ACC112 (cell line): ENCODE data around the gene UGT1A6.

Source experiments
- H2AFZ ChIP-seq: fragments of 200-600 bp; sonication (generic); one replicate; pipeline ENCODE4 v1.6.0; 2017; ENCODE audit warnings: antibody characterized with exemption, low read length; ENCODE audit not compliant: unreplicated experiment
- H3K27ac ChIP-seq: fragments of 200-600 bp; sonication (generic); 2 replicates; pipeline ENCODE4 v1.5.1; 2014; ENCODE audit warnings: low read depth, mild to moderate bottlenecking, antibody characterized with exemption, low read length, moderate library complexity
- H3K27me3 ChIP-seq: fragments of 200-600 bp; sonication (generic); 2 replicates; pipeline ENCODE4 v1.6.1; 2014; ENCODE audit warnings: mild to moderate bottlenecking, antibody characterized with exemption, low read length, moderate library complexity, mixed read lengths; ENCODE audit not compliant: insufficient read depth
- H3K36me3 ChIP-seq: fragments of 200-600 bp; sonication (generic); 2 replicates; pipeline ENCODE4 v1.6.1; 2016; ENCODE audit warnings: mild to moderate bottlenecking, antibody characterized with exemption, low read length, moderate library complexity, mixed read lengths; ENCODE audit not compliant: insufficient read depth
- H3K4me1 ChIP-seq: fragments of 200-600 bp; sonication (generic); one replicate; pipeline ENCODE4 v1.6.1; 2016; ENCODE audit warnings: low read length, mixed read lengths; ENCODE audit not compliant: insufficient read depth, unreplicated experiment, control insufficient read depth
- H3K4me3 ChIP-seq: fragments of 200-600 bp; sonication (generic); 2 replicates; pipeline ENCODE4 v1.5.1; 2014; ENCODE audit warnings: mild to moderate bottlenecking, low read depth, low read length
- H3K79me2 ChIP-seq: fragments of 200-600 bp; sonication (generic); one replicate; pipeline ENCODE4 v1.6.0; 2016; ENCODE audit warnings: low read length; ENCODE audit not compliant: control insufficient read depth, unreplicated experiment, insufficient read depth

UGT1A6 gene

DNA sequence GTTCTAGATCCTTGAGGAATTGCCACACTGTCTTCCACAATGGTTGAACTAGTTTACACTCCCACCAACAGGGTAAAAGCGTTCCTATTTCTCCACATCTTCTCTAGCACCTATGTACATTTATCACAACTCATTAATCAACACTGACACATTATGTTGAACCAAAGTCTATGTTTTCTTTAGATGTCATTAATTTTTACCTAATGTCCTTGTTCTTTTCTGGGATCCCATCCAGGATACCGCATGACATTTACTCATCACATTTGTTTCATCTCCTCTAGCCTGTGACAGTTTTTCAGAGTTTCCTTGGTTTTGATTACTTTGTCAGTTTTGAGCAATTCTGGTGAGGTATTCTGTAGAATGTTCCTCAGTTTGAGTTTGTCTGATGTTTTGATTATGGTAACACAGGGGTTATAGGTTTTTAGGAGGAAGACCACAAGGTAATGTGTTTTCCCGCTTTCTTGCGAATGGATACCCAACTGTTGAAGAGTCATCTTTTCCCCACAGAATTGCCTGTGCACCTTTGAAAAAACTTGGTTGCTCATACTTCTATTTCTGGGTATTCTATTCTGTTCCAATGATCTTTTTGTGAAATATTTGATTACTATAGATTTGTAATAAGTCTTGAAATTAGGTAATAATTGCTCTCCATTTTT is 24.0 kb upstream of the UGT1A6 start:
- H3K4me1 ChIP-seq: no peaks in the 10 kb centered on the region
- no peak overlapping the region for H3K27ac ChIP-seq
- no peak overlapping the region for H3K4me3 ChIP-seq
- no peak overlapping the region for H2AFZ ChIP-seq
- H3K36me3 ChIP-seq: no peaks in the 10 kb centered on the region
- no peaks in the 10 kb centered on the region for H3K79me2 ChIP-seq
- H3K27me3 ChIP-seq: peaks cover 46% of the 10 kb centered on the region

DNA sequence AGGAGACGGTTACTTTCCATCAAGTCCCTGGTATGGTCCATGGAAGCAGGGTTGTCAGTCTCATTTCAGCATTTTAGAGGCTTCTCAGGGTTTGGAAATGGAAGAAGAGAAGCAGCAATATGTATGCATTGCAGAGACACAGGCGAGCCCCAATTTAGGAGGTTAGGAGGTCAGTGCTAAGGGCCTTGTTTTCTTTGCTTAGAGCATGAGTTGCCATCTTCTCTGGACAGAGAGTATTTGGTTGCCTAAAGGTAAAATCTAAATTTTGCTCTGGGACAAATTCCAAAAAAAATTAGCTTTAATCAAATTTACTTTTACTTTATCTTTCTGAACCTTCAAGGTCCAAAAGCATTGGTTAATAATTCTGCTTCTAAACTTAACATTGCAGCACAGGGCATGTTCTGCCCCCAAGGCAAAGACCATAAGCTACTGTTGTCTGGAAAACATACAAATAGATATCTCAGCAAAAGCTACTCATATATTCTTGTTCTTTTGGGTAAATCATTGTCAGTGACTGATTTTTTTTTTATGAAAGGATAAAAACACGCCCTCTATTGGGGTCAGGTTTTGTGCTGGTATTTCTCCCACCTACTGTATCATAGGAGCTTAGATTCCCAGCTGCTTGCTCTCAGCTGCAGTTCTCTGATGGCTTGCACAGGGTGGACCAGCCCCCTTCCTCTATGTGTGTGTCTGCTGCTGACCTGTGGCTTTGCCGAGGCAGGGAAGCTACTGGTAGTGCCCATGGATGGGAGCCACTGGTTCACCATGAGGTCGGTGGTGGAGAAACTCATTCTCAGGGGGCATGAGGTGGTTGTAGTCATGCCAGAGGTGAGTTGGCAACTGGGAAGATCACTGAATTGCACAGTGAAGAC is 21.2 kb upstream of the UGT1A6 start, which contains the start of gene UGT1A9:
UGT1A9 (plus strand) TSS at position 609 of the 872 bp plus-strand sequence; CDS start at position 646, 37 bp downstream.
- Histone ChIP-seq H3K27ac (no peak within 1 kb of the TSS), H3K4me1 (no peaks in the 10 kb centered on the region), H3K79me2 (no peaks in the 10 kb centered on the region), H2AFZ (no peak within 1 kb of the TSS), H3K36me3 (no peaks in the 10 kb centered on the region), H3K27me3 (peaks cover 41% of the 10 kb centered on the region), H3K4me3 (no peak within 1 kb of the TSS)

DNA sequence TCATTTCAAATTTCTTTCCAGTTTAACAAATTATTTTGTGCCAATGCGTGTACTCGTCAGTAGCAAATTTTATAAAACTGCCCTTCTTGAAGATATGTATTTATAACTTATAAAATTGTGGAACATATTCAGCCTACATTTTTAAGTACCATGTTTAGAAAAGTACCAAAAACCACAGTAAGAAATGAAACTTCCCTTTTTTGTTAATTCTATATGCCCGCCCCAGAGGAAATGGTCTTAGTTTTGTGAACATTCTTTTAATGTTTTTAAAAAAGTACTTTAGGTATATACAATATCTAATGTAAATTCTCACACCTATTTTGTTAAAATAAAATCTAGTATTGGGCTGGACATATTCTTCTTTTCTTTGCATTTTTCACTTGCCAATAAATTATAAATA is 19.8 kb upstream of the UGT1A6 start:
- no peak overlapping the region for H3K27ac ChIP-seq
- H3K27me3 ChIP-seq: peaks cover 45% of the 10 kb centered on the region
- no peak overlapping the region for H2AFZ ChIP-seq
- H3K79me2 ChIP-seq: no peaks in the 10 kb centered on the region
- H3K4me3 ChIP-seq: no peak overlapping the region
- no peaks in the 10 kb centered on the region for H3K36me3 ChIP-seq
- no peaks in the 10 kb centered on the region for H3K4me1 ChIP-seq

DNA sequence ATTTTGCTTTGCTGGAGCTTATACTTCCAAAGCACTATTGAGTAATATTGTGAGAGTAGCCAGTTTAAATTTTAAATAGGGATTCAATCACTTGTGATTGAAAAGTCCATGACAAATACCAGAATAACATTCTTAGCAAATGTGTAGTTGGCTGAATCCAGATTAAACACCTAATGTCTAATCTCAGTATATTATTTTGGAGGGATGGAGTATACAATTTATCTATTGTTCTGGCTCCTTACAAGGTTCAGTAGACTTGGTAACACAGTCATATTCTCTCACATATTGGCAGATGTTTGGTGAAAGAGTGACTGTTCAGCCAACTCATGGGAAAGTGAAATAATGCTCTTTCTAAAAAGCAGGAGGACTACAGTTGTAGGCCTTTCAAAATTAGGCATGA is 18.8 kb upstream of the UGT1A6 start:
- Histone ChIP-seq H3K4me3 (no peak overlapping the region), H3K27ac (no peak overlapping the region), H3K36me3 (no peaks in the 10 kb centered on the region), H3K79me2 (no peaks in the 10 kb centered on the region), H2AFZ (no peak overlapping the region), H3K4me1 (no peaks in the 10 kb centered on the region), H3K27me3 (peaks cover 46% of the 10 kb centered on the region)

DNA sequence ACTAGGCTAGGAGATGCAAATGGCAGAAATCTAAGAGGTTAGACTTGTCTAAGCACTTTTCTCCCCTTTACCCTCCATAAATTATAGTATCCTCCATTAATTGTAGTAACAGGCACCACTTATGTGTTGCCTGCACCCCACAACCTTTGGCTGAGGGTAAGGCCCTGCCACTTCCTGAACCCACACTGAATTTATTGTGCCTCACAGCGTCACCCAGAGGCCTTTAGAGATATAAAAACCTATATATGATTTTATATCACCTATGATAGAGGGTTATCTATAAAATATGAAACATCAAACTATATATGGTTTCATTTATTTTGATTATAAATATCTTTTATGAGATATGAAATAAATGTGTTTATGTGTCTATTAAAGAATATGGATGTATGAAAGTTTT is 18.4 kb upstream of the UGT1A6 start:
- Histone ChIP-seq H3K4me1 (no peaks in the 10 kb centered on the region), H3K27ac (no peak overlapping the region), H3K79me2 (no peaks in the 10 kb centered on the region), H3K36me3 (no peaks in the 10 kb centered on the region), H3K4me3 (no peak overlapping the region), H2AFZ (no peak overlapping the region), H3K27me3 (peaks cover 46% of the 10 kb centered on the region)

DNA sequence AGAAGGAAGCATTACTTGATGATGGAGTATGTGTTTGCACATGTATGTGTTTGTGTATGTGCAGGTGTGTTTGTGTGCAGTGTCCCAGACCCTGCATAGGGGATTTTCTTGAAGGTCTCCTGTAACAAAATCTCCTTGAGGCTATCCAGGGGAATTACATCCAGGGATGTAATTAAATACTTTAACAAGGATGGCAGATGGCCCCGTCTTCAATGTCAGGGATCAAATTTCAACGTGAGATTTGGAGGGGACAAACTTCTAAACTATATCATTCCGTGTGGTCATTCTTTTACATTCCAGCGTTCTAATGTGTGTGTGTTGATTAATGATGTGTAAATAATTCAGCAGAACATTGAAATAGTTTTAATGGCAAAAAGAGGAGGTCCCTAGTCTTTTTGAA is 17.7 kb upstream of the UGT1A6 start:
- Histone ChIP-seq H3K27me3 (peaks cover 44% of the 10 kb centered on the region), H3K79me2 (no peaks in the 10 kb centered on the region), H3K4me3 (no peak overlapping the region), H3K4me1 (no peaks in the 10 kb centered on the region), H3K36me3 (no peaks in the 10 kb centered on the region), H3K27ac (no peak overlapping the region), H2AFZ (no peak overlapping the region)

DNA sequence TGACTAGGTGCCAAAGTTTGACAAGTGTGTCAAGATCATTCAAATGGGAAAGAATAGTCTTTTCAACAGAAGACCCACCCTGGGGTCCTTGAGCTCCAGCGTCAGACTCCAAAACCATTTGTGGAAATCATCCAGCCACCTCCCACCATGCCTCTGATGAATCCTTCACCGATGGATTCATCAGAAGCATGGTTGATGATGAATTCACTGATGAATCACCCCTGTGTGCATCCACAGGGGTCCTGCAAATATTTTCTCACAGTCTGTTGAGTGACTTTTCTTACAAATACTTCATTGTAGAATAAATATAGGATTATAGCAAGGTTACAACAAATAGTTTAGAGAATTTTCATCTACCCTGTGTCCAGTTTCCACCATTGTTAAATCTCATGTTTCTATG is 16.6 kb upstream of the UGT1A6 start:
- peaks cover 33% of the 10 kb centered on the region for H3K27me3 ChIP-seq
- no peak overlapping the region for H3K4me3 ChIP-seq
- H3K4me1 ChIP-seq: no peaks in the 10 kb centered on the region
- H3K36me3 ChIP-seq: no peaks in the 10 kb centered on the region
- H3K79me2 ChIP-seq: no peaks in the 10 kb centered on the region
- no peak overlapping the region for H2AFZ ChIP-seq
- no peak overlapping the region for H3K27ac ChIP-seq

DNA sequence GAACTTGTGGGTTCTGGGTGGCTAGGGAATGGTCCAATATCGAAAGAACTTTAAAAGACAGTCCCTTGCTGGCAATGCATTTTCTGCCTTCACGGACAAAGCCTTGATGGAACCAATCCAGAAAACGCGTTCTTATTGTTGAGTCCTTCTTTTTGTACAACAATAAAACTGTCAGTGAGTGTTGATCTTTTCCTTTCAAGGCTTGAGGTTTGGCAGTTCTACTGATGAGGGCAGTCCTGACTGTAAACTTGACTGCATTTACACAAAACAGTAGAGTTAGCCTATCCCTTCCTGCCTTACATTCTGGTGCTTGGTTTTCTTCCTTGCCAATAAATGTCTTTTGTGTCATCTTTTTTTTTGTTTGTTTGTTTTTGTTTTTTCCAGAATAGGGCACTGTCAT is 13.5 kb upstream of the UGT1A6 start:
- H2AFZ ChIP-seq: no peak overlapping the region
- no peaks in the 10 kb centered on the region for H3K36me3 ChIP-seq
- peaks cover 29% of the 10 kb centered on the region for H3K27me3 ChIP-seq
- no peak overlapping the region for H3K27ac ChIP-seq
- H3K4me3 ChIP-seq: no peak overlapping the region
- no peaks in the 10 kb centered on the region for H3K79me2 ChIP-seq
- H3K4me1 ChIP-seq: no peaks in the 10 kb centered on the region

DNA sequence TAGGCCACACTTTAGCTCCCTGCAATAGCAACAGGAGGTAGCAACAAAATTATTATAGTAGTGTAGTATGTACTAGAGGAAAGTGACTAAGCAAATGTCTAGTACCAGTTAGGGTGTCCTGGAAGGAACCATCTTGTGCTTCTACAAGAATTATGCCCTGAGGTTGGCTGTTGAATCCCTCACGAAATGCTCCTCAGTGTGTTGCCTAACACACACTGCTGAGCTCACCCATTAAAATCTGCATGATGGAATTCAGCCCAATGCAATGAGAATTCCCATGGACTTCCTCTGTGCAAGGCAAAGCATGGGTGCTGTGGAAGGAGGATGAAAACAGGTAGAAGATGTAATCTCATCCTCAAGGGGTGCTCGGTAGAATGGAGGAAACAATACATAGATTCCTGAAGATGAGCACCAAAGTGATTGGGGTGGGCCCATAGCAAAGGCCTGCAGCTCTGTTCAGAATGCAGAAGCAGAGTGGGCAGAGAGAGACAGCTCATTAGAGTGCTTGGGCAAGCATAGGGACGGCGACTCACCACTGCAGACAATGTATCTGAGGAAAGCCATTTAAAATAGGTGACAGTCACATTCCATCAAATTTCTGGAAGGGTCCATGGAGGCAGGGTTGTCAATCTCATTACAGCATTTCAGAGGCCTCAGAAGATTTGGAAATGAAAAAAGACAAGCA is 12.2 kb upstream of the UGT1A6 start:
- no peaks in the 10 kb centered on the region for H3K36me3 ChIP-seq
- H3K27me3 ChIP-seq: peaks cover 29% of the 10 kb centered on the region
- H3K79me2 ChIP-seq: no peaks in the 10 kb centered on the region
- H3K4me1 ChIP-seq: no peaks in the 10 kb centered on the region
- H2AFZ ChIP-seq: no peak overlapping the region
- H3K27ac ChIP-seq: no peak overlapping the region
- no peak overlapping the region for H3K4me3 ChIP-seq

DNA sequence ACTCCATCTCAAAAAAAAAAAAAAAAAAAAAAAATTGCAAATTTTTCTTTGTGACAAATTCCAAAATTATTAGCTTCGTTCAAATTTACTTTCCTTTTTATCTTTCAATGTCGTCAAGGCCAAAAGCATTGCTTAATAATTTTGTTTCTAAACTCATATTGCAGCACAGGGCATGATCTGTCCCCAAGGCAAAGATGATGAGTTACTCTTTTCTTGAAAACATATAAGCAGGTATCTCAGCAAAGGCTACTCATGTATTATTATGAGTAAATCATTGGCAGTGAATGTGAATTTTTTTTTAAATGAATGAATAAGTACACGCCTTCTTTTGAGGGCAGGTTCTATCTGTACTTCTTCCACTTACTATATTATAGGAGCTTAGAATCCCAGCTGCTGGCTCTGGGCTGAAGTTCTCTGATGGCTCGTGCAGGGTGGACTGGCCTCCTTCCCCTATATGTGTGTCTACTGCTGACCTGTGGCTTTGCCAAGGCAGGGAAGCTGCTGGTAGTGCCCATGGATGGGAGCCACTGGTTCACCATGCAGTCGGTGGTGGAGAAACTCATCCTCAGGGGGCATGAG is 11.1 kb upstream of the UGT1A6 start, which contains the start of gene UGT1A7:
UGT1A7 (plus strand) TSS at position 381 of the 579 bp plus-strand sequence; CDS start at position 418, 37 bp downstream.
- no peaks in the 10 kb centered on the region for H3K36me3 ChIP-seq
- peaks cover 28% of the 10 kb centered on the region for H3K27me3 ChIP-seq
- no peaks in the 10 kb centered on the region for H3K4me1 ChIP-seq

More for the DNA sequence above, 11.1 kb upstream of the UGT1A6 start, which contains the start of gene UGT1A7:
- Histone ChIP-seq H3K4me3 (no peak within 1 kb of the TSS), H3K79me2 (no peaks in the 10 kb centered on the region), H2AFZ (no peak within 1 kb of the TSS), H3K27ac (no peak within 1 kb of the TSS)
